Smooth muscle cell (in vitro differentiated cells): Measurements from ENCODE around the gene TMEM138. TPM values are rescaled to one million over a fixed set of nuclear protein-coding genes. Genes with fewer than 3 reads are reported as not detected.

Source experiments
- DNase-seq: peaks from one replicate; lab custom pipeline; 2025; ENCODE audit not compliant: unreplicated experiment; lab: John Stamatoyannopoulos, UW
- H2AFZ ChIP-seq: fragments of 200-600 bp; sonication (generic); 2 replicates; pipeline ENCODE4 v1.6.0; 2016; ENCODE audit warnings: antibody characterized with exemption, low read depth, mild to moderate bottlenecking
- H3F3A ChIP-seq: fragments of 200-600 bp; sonication (generic); 2 replicates; pipeline ENCODE4 v1.6.0; 2017; ENCODE audit warnings: antibody characterized with exemption, low read depth
- H3K27ac ChIP-seq: fragments of 200-600 bp; sonication (generic); 2 replicates; pipeline ENCODE4 v1.5.1; 2016; ENCODE audit warnings: low read depth, mild to moderate bottlenecking
- H3K27me3 ChIP-seq: fragments of 200-600 bp; sonication (generic); 2 replicates; pipeline ENCODE4 v1.6.1; 2016; ENCODE audit warnings: low read depth, mild to moderate bottlenecking
- H3K36me3 ChIP-seq: fragments of 200-600 bp; sonication (generic); 2 replicates; pipeline ENCODE4 v1.5.1; 2016; ENCODE audit warnings: low read depth
- H3K4me1 ChIP-seq: fragments of 200-600 bp; sonication (generic); 2 replicates; pipeline ENCODE4 v1.5.1; 2016; ENCODE audit warnings: low read depth
- H3K4me2 ChIP-seq: fragments of 200-600 bp; sonication (generic); 2 replicates; pipeline ENCODE4 v1.6.0; 2016; ENCODE audit warnings: mild to moderate bottlenecking
- H3K4me3 ChIP-seq: fragments of 200-600 bp; sonication (generic); 2 replicates; pipeline ENCODE4 v1.5.1; 2016; ENCODE audit warnings: mild to moderate bottlenecking
- H3K79me2 ChIP-seq: fragments of 200-600 bp; sonication (generic); 2 replicates; pipeline ENCODE4 v1.6.0; 2016; ENCODE audit warnings: low read depth, mild to moderate bottlenecking
- H3K9ac ChIP-seq: fragments of 200-600 bp; sonication (generic); 2 replicates; pipeline ENCODE4 v1.6.0; 2016; ENCODE audit warnings: low read depth
- H3K9me3 ChIP-seq: fragments of 200-600 bp; sonication (generic); replicated peaks from 2 replicates; pipeline ENCODE4 v1.5.1; 2016; ENCODE audit warnings: low read depth
- H4K20me1 ChIP-seq: fragments of 200-600 bp; sonication (generic); 2 replicates; pipeline ENCODE4 v1.6.0; 2016; ENCODE audit warnings: low read depth
- WGBS: methylation state at CpG from one replicate; pipeline ENCODE4 v1.1.7; 2016; ENCODE audit warnings: low lambda C conversion rate; 5-methylcytosine and 5-hydroxymethylcytosine counted together
- polyA plus RNA-seq: library from polyadenylated mRNA; unstranded; fragments of >200 nt; fragmentation: Nextera tagmentation; extraction: Ambion mirVana; gene quantifications from 2 replicates; pipeline ENCODE4 v1.2.1, GENCODE V29; 2016
- total RNA-seq: library from RNA; depleted of rRNA; stranded (reverse); fragments of >200 nt; gene quantifications from 2 replicates; pipeline ENCODE4 v1.2.3, GENCODE V29; 2014
- TF ChIP-seq, protein P1 (sequence below): fragments of 200-600 bp; sonication (generic); IDR thresholded peaks from 2 replicates; pipeline ENCODE4 v1.5.1; 2017; ENCODE audit warnings: borderline replicate concordance, mild to moderate bottlenecking, antibody characterized with exemption; ENCODE audit not compliant: insufficient read depth, poor library complexity, severe bottlenecking

TMEM138 gene
- total and polyA plus RNA-seq, 2 experiments from 2014 or later, result 44.2 to 51.4 TPM

DNA sequence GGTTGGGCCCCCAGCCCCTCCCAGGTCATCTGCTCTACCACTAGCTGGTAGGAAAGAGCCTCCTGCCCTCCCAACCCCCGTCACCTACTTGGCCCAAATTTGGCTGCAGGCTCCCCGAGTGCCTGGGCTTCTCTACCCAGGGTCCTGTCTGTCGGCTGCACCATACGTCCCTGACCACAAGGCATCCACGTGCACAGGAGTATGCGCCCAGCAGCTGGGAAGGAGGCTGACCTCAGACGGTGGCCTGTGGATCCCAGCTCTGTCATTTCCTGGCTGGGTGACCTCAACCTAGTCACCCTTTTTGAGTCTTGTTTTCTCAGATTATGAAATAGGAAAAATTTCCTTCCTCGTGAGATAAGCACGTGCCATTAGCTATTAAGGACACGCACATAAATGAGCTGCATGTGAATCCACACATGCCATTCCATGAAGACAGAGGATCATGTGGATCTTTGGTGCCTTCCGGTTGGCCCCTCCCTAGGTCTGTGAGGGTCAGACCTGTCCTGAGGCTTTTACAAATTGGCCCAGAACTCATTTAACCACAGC is 14.2 kb upstream of the TMEM138 start:
- Histone ChIP-seq H3K9me3 (no peaks in the 10 kb centered on the region), H3K36me3 (no peaks in the 10 kb centered on the region), H3K27ac (no peak overlapping the region), H3K4me2 (no peak overlapping the region), H2AFZ (no peak overlapping the region), H3K9ac (no peak overlapping the region), H3F3A (no peaks in the 10 kb centered on the region), H3K4me3 (no peak overlapping the region), H4K20me1 (no peaks in the 10 kb centered on the region), H3K4me1 (no peaks in the 10 kb centered on the region), H3K27me3 (no peaks in the 10 kb centered on the region), H3K79me2 (no peaks in the 10 kb centered on the region)
- DNase-seq, result no peak
- WGBS, result 80% methylated on average over 11 of the region's 11 CpGs
- TF ChIP-seq, protein P1, sequence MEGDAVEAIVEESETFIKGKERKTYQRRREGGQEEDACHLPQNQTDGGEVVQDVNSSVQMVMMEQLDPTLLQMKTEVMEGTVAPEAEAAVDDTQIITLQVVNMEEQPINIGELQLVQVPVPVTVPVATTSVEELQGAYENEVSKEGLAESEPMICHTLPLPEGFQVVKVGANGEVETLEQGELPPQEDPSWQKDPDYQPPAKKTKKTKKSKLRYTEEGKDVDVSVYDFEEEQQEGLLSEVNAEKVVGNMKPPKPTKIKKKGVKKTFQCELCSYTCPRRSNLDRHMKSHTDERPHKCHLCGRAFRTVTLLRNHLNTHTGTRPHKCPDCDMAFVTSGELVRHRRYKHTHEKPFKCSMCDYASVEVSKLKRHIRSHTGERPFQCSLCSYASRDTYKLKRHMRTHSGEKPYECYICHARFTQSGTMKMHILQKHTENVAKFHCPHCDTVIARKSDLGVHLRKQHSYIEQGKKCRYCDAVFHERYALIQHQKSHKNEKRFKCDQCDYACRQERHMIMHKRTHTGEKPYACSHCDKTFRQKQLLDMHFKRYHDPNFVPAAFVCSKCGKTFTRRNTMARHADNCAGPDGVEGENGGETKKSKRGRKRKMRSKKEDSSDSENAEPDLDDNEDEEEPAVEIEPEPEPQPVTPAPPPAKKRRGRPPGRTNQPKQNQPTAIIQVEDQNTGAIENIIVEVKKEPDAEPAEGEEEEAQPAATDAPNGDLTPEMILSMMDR, result no peak

DNA sequence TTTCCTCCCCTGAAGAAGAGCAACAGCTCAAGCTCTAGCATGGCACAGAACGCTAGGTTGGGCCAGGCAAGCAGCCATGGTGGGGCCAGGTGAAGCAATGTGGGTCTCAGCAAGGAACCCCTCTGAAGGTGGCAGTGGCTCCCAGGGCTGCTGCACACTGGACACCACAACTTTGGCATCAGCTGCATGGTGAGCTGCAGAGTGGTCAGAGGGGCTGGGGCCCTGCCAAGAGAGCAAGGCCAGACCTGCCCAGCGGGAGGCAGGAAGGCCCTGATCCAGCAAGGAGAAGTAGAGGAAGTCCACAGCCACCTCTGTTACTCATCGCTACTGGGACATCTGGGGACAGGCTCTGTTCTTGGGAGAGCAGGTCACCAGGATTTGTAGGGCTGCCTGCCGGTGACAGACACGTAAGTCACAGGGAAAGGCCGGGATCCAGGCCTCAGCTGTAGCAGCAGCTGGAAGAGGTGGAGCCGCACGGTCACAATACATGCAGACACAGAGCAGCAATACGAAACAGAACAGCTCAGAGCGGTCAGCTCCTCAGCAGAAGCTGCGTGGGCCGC is 12.9 kb upstream of the TMEM138 start:
- no peaks in the 10 kb centered on the region for H3K4me1 ChIP-seq
- H3K9me3 ChIP-seq, result no peaks in the 10 kb centered on the region
- H3F3A ChIP-seq, result no peaks in the 10 kb centered on the region
- no peak overlapping the region for H3K9ac ChIP-seq
- H3K36me3 ChIP-seq, result no peaks in the 10 kb centered on the region
- H3K79me2 ChIP-seq, result no peaks in the 10 kb centered on the region
- DNase-seq, result no peak
- TF ChIP-seq, protein P1, result no peak
- 92% methylated on average over 12 of the region's 12 CpGs for WGBS
- H3K4me3 ChIP-seq, result no peak overlapping the region
- no peaks in the 10 kb centered on the region for H4K20me1 ChIP-seq
- H3K4me2 ChIP-seq, result no peak overlapping the region
- H2AFZ ChIP-seq, result no peak overlapping the region
- no peaks in the 10 kb centered on the region for H3K27me3 ChIP-seq
- H3K27ac ChIP-seq, result no peak overlapping the region

DNA sequence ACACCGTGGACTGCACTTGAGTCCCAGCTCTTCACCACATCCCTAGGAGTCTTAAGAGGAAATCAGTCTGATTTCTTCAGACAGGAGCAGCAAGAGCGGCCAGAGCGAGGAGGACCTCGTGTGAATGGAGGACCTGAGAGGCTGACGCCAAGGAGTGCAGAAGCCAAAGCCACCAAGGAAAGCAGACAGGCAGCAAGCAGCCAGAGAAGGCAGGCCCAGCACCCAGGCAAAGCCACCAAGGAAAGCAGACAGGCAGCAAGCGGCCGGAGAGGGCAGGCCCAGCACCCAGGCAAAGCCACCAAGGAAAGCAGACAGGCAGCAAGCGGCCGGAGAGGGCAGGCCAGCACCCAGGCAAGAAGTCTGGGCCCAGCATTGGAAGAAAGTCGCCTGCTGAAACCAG is 12.3 kb upstream of the TMEM138 start:
- Histone ChIP-seq H3K9ac (no peak overlapping the region), H3K27me3 (no peaks in the 10 kb centered on the region), H3K4me3 (no peak overlapping the region), H3K4me2 (no peak overlapping the region), H3F3A (no peaks in the 10 kb centered on the region), H4K20me1 (no peaks in the 10 kb centered on the region), H2AFZ (no peak overlapping the region), H3K36me3 (no peaks in the 10 kb centered on the region), H3K27ac (no peak overlapping the region), H3K4me1 (no peaks in the 10 kb centered on the region), H3K79me2 (no peaks in the 10 kb centered on the region), H3K9me3 (no peaks in the 10 kb centered on the region)
- no peak for DNase-seq
- TF ChIP-seq, protein P1, result no peak
- WGBS, result 97% methylated on average over 10 of the region's 10 CpGs

DNA sequence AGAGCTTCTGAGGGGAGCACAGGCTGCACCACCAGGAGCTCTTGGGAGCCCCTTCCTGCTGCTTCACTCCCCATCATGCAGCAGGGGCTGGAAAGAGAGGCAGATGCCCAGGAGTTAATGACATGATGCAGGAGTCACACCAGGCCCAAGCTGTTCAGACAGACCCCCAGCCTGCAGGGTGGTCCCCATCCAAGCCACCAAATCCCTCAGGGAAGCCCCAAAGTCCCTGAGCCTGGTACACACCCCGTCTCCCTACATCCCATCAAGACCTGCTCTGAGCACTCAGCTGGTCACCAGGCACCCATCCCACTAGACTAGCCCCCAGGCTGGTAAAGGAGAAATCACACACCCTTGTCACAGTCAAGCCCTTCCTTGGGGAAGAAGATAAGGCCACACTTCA is 11.8 kb upstream of the TMEM138 start:
- Histone ChIP-seq H3F3A (no peaks in the 10 kb centered on the region), H3K36me3 (no peaks in the 10 kb centered on the region), H3K4me1 (no peaks in the 10 kb centered on the region), H3K79me2 (no peaks in the 10 kb centered on the region), H2AFZ (no peak overlapping the region), H4K20me1 (no peaks in the 10 kb centered on the region), H3K27me3 (no peaks in the 10 kb centered on the region), H3K4me3 (no peak overlapping the region), H3K9ac (no peak overlapping the region), H3K9me3 (no peaks in the 10 kb centered on the region), H3K27ac (no peak overlapping the region), H3K4me2 (no peak overlapping the region)
- TF ChIP-seq, protein P1, result no peak
- WGBS, result 92% methylated on average over 1 of the region's 1 CpG
- DNase-seq, result no peak
